HFF-Myc (cell line): ENCODE data around the gene NPNT.

ENCODE experiments used
- DNase-seq: peaks from one replicate; pipeline ENCODE4 v3.0.0-alpha.2; 2011; ENCODE audit warnings: low read depth; ENCODE audit errors: extremely low read depth
- H3K4me3 ChIP-seq: replicated peaks from 2 replicates; pipeline ENCODE4 v1.5.1; 2011; ENCODE audit warnings: low read depth, mild to moderate bottlenecking, control low read depth, low read length
- CTCF ChIP-seq: IDR thresholded peaks from 2 replicates; pipeline ENCODE4 v1.5.1; 2012; ENCODE audit warnings: mild to moderate bottlenecking, low read depth, low read length, control low read depth; ENCODE audit errors: missing control alignments

Gene NPNT

GRCh38 chr4:106010761-106011160, 115.5 kb downstream of the NPNT start:
- no peak overlapping the region for H3K4me3 ChIP-seq
- TF ChIP-seq CTCF = no peak
- DNase-seq = no peak

GRCh38 chr4:106011387-106011786, 116.1 kb downstream of the NPNT start:
- no peak for DNase-seq
- H3K4me3 ChIP-seq = no peak overlapping the region
- TF ChIP-seq CTCF = no peak

GRCh38 chr4:106017975-106018374, 122.7 kb downstream of the NPNT start:
- no peak for TF ChIP-seq CTCF
- no peak for DNase-seq

GRCh38 chr4:106019771-106020170, 124.5 kb downstream of the NPNT start:
- no peak overlapping the region for H3K4me3 ChIP-seq
- no peak for TF ChIP-seq CTCF
- no peak for DNase-seq

More at GRCh38 chr4:106017975-106018374, 122.7 kb downstream of the NPNT start:
- no peak overlapping the region for H3K4me3 ChIP-seq
